Smooth muscle cell (in vitro differentiated cells): Measurements from ENCODE around the gene GALNT4. TPM values are rescaled to one million over a fixed set of nuclear protein-coding genes. Genes with fewer than 3 reads are reported as not detected.

ENCODE experiments used
- DNase-seq: peaks from one replicate; lab custom pipeline; 2025; ENCODE audit not compliant: unreplicated experiment; lab: John Stamatoyannopoulos, UW
- H2AFZ ChIP-seq: fragments of 200-600 bp; sonication (generic); 2 replicates; pipeline ENCODE4 v1.6.0; 2016; ENCODE audit warnings: antibody characterized with exemption, low read depth, mild to moderate bottlenecking
- H3F3A ChIP-seq: fragments of 200-600 bp; sonication (generic); 2 replicates; pipeline ENCODE4 v1.6.0; 2017; ENCODE audit warnings: antibody characterized with exemption, low read depth
- H3K27ac ChIP-seq: fragments of 200-600 bp; sonication (generic); 2 replicates; pipeline ENCODE4 v1.5.1; 2016; ENCODE audit warnings: low read depth, mild to moderate bottlenecking
- H3K27me3 ChIP-seq: fragments of 200-600 bp; sonication (generic); 2 replicates; pipeline ENCODE4 v1.6.1; 2016; ENCODE audit warnings: low read depth, mild to moderate bottlenecking
- H3K36me3 ChIP-seq: fragments of 200-600 bp; sonication (generic); 2 replicates; pipeline ENCODE4 v1.5.1; 2016; ENCODE audit warnings: low read depth
- H3K4me1 ChIP-seq: fragments of 200-600 bp; sonication (generic); 2 replicates; pipeline ENCODE4 v1.5.1; 2016; ENCODE audit warnings: low read depth
- H3K4me2 ChIP-seq: fragments of 200-600 bp; sonication (generic); 2 replicates; pipeline ENCODE4 v1.6.0; 2016; ENCODE audit warnings: mild to moderate bottlenecking
- H3K4me3 ChIP-seq: fragments of 200-600 bp; sonication (generic); 2 replicates; pipeline ENCODE4 v1.5.1; 2016; ENCODE audit warnings: mild to moderate bottlenecking
- H3K79me2 ChIP-seq: fragments of 200-600 bp; sonication (generic); 2 replicates; pipeline ENCODE4 v1.6.0; 2016; ENCODE audit warnings: low read depth, mild to moderate bottlenecking
- H3K9ac ChIP-seq: fragments of 200-600 bp; sonication (generic); 2 replicates; pipeline ENCODE4 v1.6.0; 2016; ENCODE audit warnings: low read depth
- H3K9me3 ChIP-seq: fragments of 200-600 bp; sonication (generic); replicated peaks from 2 replicates; pipeline ENCODE4 v1.5.1; 2016; ENCODE audit warnings: low read depth
- H4K20me1 ChIP-seq: fragments of 200-600 bp; sonication (generic); 2 replicates; pipeline ENCODE4 v1.6.0; 2016; ENCODE audit warnings: low read depth
- CTCF ChIP-seq: fragments of 200-600 bp; sonication (generic); IDR thresholded peaks from 2 replicates; pipeline ENCODE4 v1.5.1; 2017; ENCODE audit warnings: borderline replicate concordance, mild to moderate bottlenecking, antibody characterized with exemption; ENCODE audit not compliant: insufficient read depth, poor library complexity, severe bottlenecking
- WGBS: methylation state at CpG from one replicate; pipeline ENCODE4 v1.1.7; 2016; ENCODE audit warnings: low lambda C conversion rate; 5-methylcytosine and 5-hydroxymethylcytosine counted together
- polyA plus RNA-seq: library from polyadenylated mRNA; unstranded; fragments of >200 nt; fragmentation: Nextera tagmentation; extraction: Ambion mirVana; gene quantifications from 2 replicates; pipeline ENCODE4 v1.2.1, GENCODE V29; 2016
- total RNA-seq: library from RNA; depleted of rRNA; stranded (reverse); fragments of >200 nt; gene quantifications from 2 replicates; pipeline ENCODE4 v1.2.3, GENCODE V29; 2014

The GALNT4 gene
- total and polyA plus RNA-seq, 2 experiments from 2014 or later: 2.3 to 3.6 TPM

DNA sequence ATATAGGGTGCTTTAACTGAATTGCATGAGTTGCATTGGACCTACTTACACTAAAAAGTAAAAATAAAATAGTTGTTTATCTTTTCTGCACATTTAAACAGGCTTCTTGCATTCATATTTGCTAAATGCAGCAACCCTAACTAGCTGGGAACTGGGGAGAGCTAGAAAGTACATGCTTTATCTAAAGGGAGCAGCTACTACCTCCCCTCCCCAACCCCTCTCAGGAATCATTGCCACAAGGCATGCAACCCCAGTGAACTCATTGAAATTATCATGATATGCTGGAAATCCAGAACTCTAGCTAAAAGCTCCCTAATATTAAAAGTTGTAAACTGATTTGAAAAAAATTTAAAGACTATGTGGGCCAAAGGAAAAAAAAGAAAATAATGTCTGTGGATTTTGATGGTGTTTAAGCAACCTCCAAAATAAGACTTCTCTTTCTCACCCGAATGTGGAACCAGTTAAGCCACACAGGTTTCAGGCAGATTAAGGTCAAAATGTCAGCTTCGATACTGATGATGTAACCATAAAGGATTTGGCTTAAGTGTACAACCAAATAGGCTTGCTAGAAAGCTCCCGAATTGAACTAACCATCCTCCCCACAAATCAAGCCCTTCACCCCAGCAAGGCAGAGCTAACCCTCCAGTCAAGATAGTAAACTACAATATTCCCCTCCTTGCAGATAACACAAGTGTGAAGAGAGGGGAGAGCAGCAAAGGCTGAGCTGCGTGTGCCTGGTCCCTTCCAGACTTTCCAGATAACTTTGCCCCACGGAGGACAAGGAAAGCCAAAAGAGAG, 15.0 kb upstream of the GALNT4 start:
- Histone ChIP-seq H3K4me1 (peaks cover 9% of the 10 kb centered on the region), H3K9me3 (no peaks in the 10 kb centered on the region), H3K4me3 (no peak overlapping the region), H3K4me2 (no peak overlapping the region), H4K20me1 (no peaks in the 10 kb centered on the region), H2AFZ (no peak overlapping the region), H3F3A (no peaks in the 10 kb centered on the region), H3K36me3 (no peaks in the 10 kb centered on the region), H3K79me2 (no peaks in the 10 kb centered on the region), H3K27ac (no peak overlapping the region), H3K27me3 (no peaks in the 10 kb centered on the region), H3K9ac (no peak overlapping the region)
- no peak for TF ChIP-seq CTCF
- WGBS: 60% methylated on average over 5 of the region's 5 CpGs
- no peak for DNase-seq

- WGBS: 93% methylated on average over 4 of the region's 4 CpGs
- no peak for TF ChIP-seq CTCF
- Histone ChIP-seq H3K4me3 (no peak overlapping the region), H3K4me1 (peaks cover 2% of the 10 kb centered on the region), H3F3A (no peaks in the 10 kb centered on the region), H3K27me3 (no peaks in the 10 kb centered on the region), H2AFZ (no peak overlapping the region), H3K9ac (no peak overlapping the region), H3K27ac (no peak overlapping the region), H3K36me3 (no peaks in the 10 kb centered on the region), H4K20me1 (peaks cover 1% of the 10 kb centered on the region), H3K79me2 (no peaks in the 10 kb centered on the region), H3K4me2 (no peak overlapping the region), H3K9me3 (no peaks in the 10 kb centered on the region)
- no peak for DNase-seq
Measured at GRCh38 chr12:89538897-89539296, 14.3 kb upstream of the GALNT4 start.

- DNase-seq: no peak
- H3K36me3 ChIP-seq: no peaks in the 10 kb centered on the region
- H2AFZ ChIP-seq: no peak overlapping the region
- peaks cover 11% of the 10 kb centered on the region for H4K20me1 ChIP-seq
- H3K27me3 ChIP-seq: no peaks in the 10 kb centered on the region
- no peak overlapping the region for H3K27ac ChIP-seq
- no peak overlapping the region for H3K4me3 ChIP-seq
- H3F3A ChIP-seq: no peaks in the 10 kb centered on the region
- no peak overlapping the region for H3K4me2 ChIP-seq
- TF ChIP-seq CTCF: no peak
- H3K79me2 ChIP-seq: no peaks in the 10 kb centered on the region
- 95% methylated on average over 3 of the region's 3 CpGs for WGBS
- no peak overlapping the region for H3K9ac ChIP-seq
- H3K4me1 ChIP-seq: no peaks in the 10 kb centered on the region
- H3K9me3 ChIP-seq: no peaks in the 10 kb centered on the region
Measured at GRCh38 chr12:89537389-89537788, 12.8 kb upstream of the GALNT4 start.

- no peaks in the 10 kb centered on the region for H3K9me3 ChIP-seq
- H3K36me3 ChIP-seq: no peaks in the 10 kb centered on the region
- H3K4me1 ChIP-seq: no peaks in the 10 kb centered on the region
- H3K4me3 ChIP-seq: no peak overlapping the region
- peaks cover 4% of the 10 kb centered on the region for H3F3A ChIP-seq
- no peak overlapping the region for H2AFZ ChIP-seq
- DNase-seq: no peak
- H3K9ac ChIP-seq: no peak overlapping the region
- H3K27me3 ChIP-seq: no peaks in the 10 kb centered on the region
- no peaks in the 10 kb centered on the region for H3K79me2 ChIP-seq
- H3K4me2 ChIP-seq: no peak overlapping the region
- H3K27ac ChIP-seq: no peak overlapping the region
- 62% methylated on average over 1 of the region's 1 CpG for WGBS
- TF ChIP-seq CTCF: peak; percentile 69
- H4K20me1 ChIP-seq: peaks cover 11% of the 10 kb centered on the region
Measured at GRCh38 chr12:89529738-89530137, 5.1 kb upstream of the GALNT4 start.
